Glutamatergic neuron (in vitro differentiated cells): ENCODE data around the gene NXF1. TPM values are rescaled to one million over a fixed set of nuclear protein-coding genes. Genes with fewer than 3 reads are reported as not detected.
"Not testable (repeated sequence)": the region's sequence is repeated elsewhere in the genome, so short reads cannot be mapped to it uniquely, and the experiment has no call there.

Experiments used
- DNase-seq: peaks from one replicate; pipeline ENCODE4 v3.0.0; 2022
- H3K27ac Mint-ChIP-seq: one replicate; pipeline ENCODE4 v1.8.0; 2020; ENCODE audit warnings: mild to moderate bottlenecking, mixed read lengths, inconsistent platforms; ENCODE audit not compliant: unreplicated experiment
- H3K27me3 Mint-ChIP-seq: one replicate; pipeline ENCODE4 v1.8.0; 2020; ENCODE audit warnings: mild to moderate bottlenecking, moderate library complexity, mixed read lengths, inconsistent platforms; ENCODE audit not compliant: unreplicated experiment
- H3K36me3 Mint-ChIP-seq: one replicate; pipeline ENCODE4 v1.8.0; 2020; ENCODE audit warnings: mild to moderate bottlenecking, mixed read lengths, inconsistent platforms; ENCODE audit not compliant: unreplicated experiment
- H3K4me1 Mint-ChIP-seq: one replicate; pipeline ENCODE4 v1.8.0; 2020; ENCODE audit warnings: mild to moderate bottlenecking, low read depth, mixed read lengths, inconsistent platforms; ENCODE audit not compliant: unreplicated experiment
- H3K4me3 Mint-ChIP-seq: one replicate; pipeline ENCODE4 v1.8.0; 2020; ENCODE audit warnings: mild to moderate bottlenecking, mixed read lengths, inconsistent platforms; ENCODE audit not compliant: unreplicated experiment
- H3K9me3 Mint-ChIP-seq: one replicate; pipeline ENCODE4 v1.8.0; 2020; ENCODE audit warnings: mild to moderate bottlenecking, moderate library complexity, mixed read lengths, inconsistent platforms; ENCODE audit not compliant: unreplicated experiment
- CTCF ChIP-seq: fragments of 200-600 bp; sonication (generic); IDR thresholded peaks from one replicate; pipeline ENCODE4 v1.5.0; 2021; ENCODE audit not compliant: partially characterized antibody, unreplicated experiment
- total RNA-seq: library from RNA; stranded (reverse); fragmentation: NEBNext Ultra II Directional; extraction: Animal tissue kit (Norgen Biotek cat#: 25700); gene quantifications from one replicate; pipeline ENCODE4 v1.2.1, GENCODE V29; 2021; ENCODE audit not compliant: unreplicated experiment

The NXF1 gene
- total RNA-seq, 1 donor from 2014 or later: 104 TPM

- no peak for TF ChIP-seq CTCF
- peaks cover 12% of the 10 kb centered on the region for H3K4me1 Mint-ChIP-seq
- no peak overlapping the region for H3K27ac Mint-ChIP-seq
- no peaks in the 10 kb centered on the region for H3K36me3 Mint-ChIP-seq
- no peak for DNase-seq
- H3K9me3 Mint-ChIP-seq: peaks cover 17% of the 10 kb centered on the region
- no peak overlapping the region for H3K4me3 Mint-ChIP-seq
- H3K27me3 Mint-ChIP-seq: no peaks in the 10 kb centered on the region
Observed at GRCh38 chr11:62774407-62774806, 30.8 kb downstream of the NXF1 start.

- Mint-ChIP-seq H3K27me3 (no peaks in the 10 kb centered on the region), H3K36me3 (no peaks in the 10 kb centered on the region), H3K9me3 (peaks cover 17% of the 10 kb centered on the region), H3K4me1 (peaks cover 12% of the 10 kb centered on the region), H3K27ac (peak within 1 kb of the TSS; percentile 98), H3K4me3 (peak within 1 kb of the TSS; percentile 98)
- TF ChIP-seq CTCF: no peak
- peak; percentile 96 for DNase-seq
Observed at GRCh38 chr11:62771144-62772021, 33.9 kb downstream of the NXF1 start, which contains the start of gene TAF6L. TAF6L (plus strand) TSS chr11:62771396; CDS start chr11:62775784, 4,388 bp downstream.

- DNase-seq: no peak
- H3K27ac Mint-ChIP-seq: peak overlapping the region; percentile 98
- H3K9me3 Mint-ChIP-seq: peaks cover 17% of the 10 kb centered on the region
- H3K36me3 Mint-ChIP-seq: no peaks in the 10 kb centered on the region
- peak overlapping the region; percentile 98 for H3K4me3 Mint-ChIP-seq
- H3K27me3 Mint-ChIP-seq: no peaks in the 10 kb centered on the region
- H3K4me1 Mint-ChIP-seq: peaks cover 12% of the 10 kb centered on the region
- TF ChIP-seq CTCF: no peak
Observed at GRCh38 chr11:62770778-62771143, 34.5 kb downstream of the NXF1 start.

GRCh38 chr11:62760867-62761227 is 44.4 kb downstream of the NXF1 start:
- not testable (repeated sequence) for H3K27me3 Mint-ChIP-seq, DNase-seq, H3K36me3 Mint-ChIP-seq, H3K4me1 Mint-ChIP-seq, H3K9me3 Mint-ChIP-seq
- H3K27ac Mint-ChIP-seq: peak overlapping the region; percentile 43
- peak overlapping the region; percentile 52 for H3K4me3 Mint-ChIP-seq

- Mint-ChIP-seq H3K4me3 (no peak overlapping the region), H3K9me3 (peaks cover 13% of the 10 kb centered on the region), H3K4me1 (peaks cover 1% of the 10 kb centered on the region)
Observed at GRCh38 chr11:62757846-62758788, 47.1 kb downstream of the NXF1 start.

More at GRCh38 chr11:62757846-62758788, 47.1 kb downstream of the NXF1 start:
- peaks cover 5% of the 10 kb centered on the region for H3K27me3 Mint-ChIP-seq
- no peak for TF ChIP-seq CTCF
- H3K36me3 Mint-ChIP-seq: no peaks in the 10 kb centered on the region
- H3K27ac Mint-ChIP-seq: no peak overlapping the region
- no peak for DNase-seq
